HepG2 (cell line): ENCODE measurements around the gene TANGO6. TPM values are rescaled to one million over a fixed set of nuclear protein-coding genes. Genes with fewer than 3 reads are reported as not detected.

ENCODE experiments used
- CC2D1A ChIP-seq: sonication (generic); formaldehyde crosslinking; IDR thresholded peaks from 2 replicates; pipeline ENCODE4 v1.8.1; 2023; ENCODE audit warnings: mild to moderate bottlenecking, missing genetic modification reagents
- DNMT1 ChIP-seq: sonication (generic); formaldehyde crosslinking; IDR thresholded peaks from 2 replicates; pipeline ENCODE4 v1.5.1; 2020; ENCODE audit warnings: mild to moderate bottlenecking, missing genetic modification reagents
- EP300 ChIP-seq, 3 experiments: sonication (generic) in 1 of 3; formaldehyde crosslinking in 1 of 3; IDR thresholded peaks; 2 replicates each; pipeline versions ENCODE4 v1.5.1 to v1.6.1; 2011 to 2020; ENCODE audit warnings: low read depth in 2 of 3, low read length in 2 of 3, borderline replicate concordance in 1 of 3, improper control_type of control experiment in 1 of 3, mild to moderate bottlenecking in 1 of 3, missing genetic modification reagents in 1 of 3, moderate library complexity in 1 of 3
- GPN1 ChIP-seq: sonication (generic); formaldehyde crosslinking; IDR thresholded peaks from 2 replicates; pipeline ENCODE4 v1.5.1; 2020; ENCODE audit warnings: missing genetic modification reagents, borderline replicate concordance
- IRX3 ChIP-seq: sonication (generic); formaldehyde crosslinking; IDR thresholded peaks from 2 replicates; pipeline ENCODE4 v1.8.1; 2023; ENCODE audit warnings: mild to moderate bottlenecking, low read depth, missing genetic modification reagents, borderline replicate concordance
- ISL2 ChIP-seq: sonication (generic); formaldehyde crosslinking; IDR thresholded peaks from 2 replicates; pipeline ENCODE4 v1.5.0; 2020; ENCODE audit warnings: missing genetic modification reagents
- NRL ChIP-seq: sonication (generic); formaldehyde crosslinking; IDR thresholded peaks from 2 replicates; pipeline ENCODE4 v1.5.0; 2020; ENCODE audit warnings: missing genetic modification reagents, mild to moderate bottlenecking, moderate library complexity, borderline replicate concordance
- REXO4 ChIP-seq: sonication (generic); formaldehyde crosslinking; IDR thresholded peaks from 2 replicates; pipeline ENCODE4 v1.8.0; 2022; ENCODE audit warnings: missing genetic modification reagents, mild to moderate bottlenecking, borderline replicate concordance
- YY1 ChIP-seq: IDR thresholded peaks from 2 replicates; pipeline ENCODE4 v1.6.1; 2011; ENCODE audit warnings: low read length, low read depth, moderate library complexity, mild to moderate bottlenecking; ENCODE audit not compliant: insufficient read depth, insufficient replicate concordance
- ZNF12 ChIP-seq: sonication (generic); formaldehyde crosslinking; IDR thresholded peaks from 2 replicates; pipeline ENCODE4 v1.5.0; 2020; ENCODE audit warnings: missing genetic modification reagents
- ZNF350 ChIP-seq: sonication (generic); formaldehyde crosslinking; IDR thresholded peaks from 2 replicates; pipeline ENCODE4 v1.4.0; 2020; ENCODE audit warnings: mild to moderate bottlenecking, low read depth, missing genetic modification reagents, borderline replicate concordance
- ZNF577 ChIP-seq: sonication (generic); formaldehyde crosslinking; IDR thresholded peaks from 2 replicates; pipeline ENCODE4 v1.4.0; 2020; ENCODE audit warnings: mild to moderate bottlenecking, low read depth, missing genetic modification reagents, borderline replicate concordance
- ZNF678 ChIP-seq: sonication (generic); formaldehyde crosslinking; IDR thresholded peaks from 2 replicates; pipeline ENCODE4 v1.4.0; 2020; ENCODE audit warnings: mild to moderate bottlenecking, missing genetic modification reagents
- ZNF788 ChIP-seq: sonication (generic); formaldehyde crosslinking; IDR thresholded peaks from 2 replicates; pipeline ENCODE4 v1.5.0; 2020; ENCODE audit warnings: mild to moderate bottlenecking, missing genetic modification reagents, borderline replicate concordance
- ZSCAN29 ChIP-seq: sonication (generic); formaldehyde crosslinking; conservative IDR thresholded peaks from 2 replicates; pipeline ENCODE4 v1.4.0; 2020; ENCODE audit warnings: mild to moderate bottlenecking, missing genetic modification reagents
- polyA plus RNA-seq, 8 experiments: library from polyadenylated mRNA; depleted of rRNA in 3 of 8; stranded (reverse) in 7 of 8; unstranded in 1 of 8; fragments of >200 nt; fragmentation: Illumina TruSeq in 4 of 8; extraction: Trizol in 4 of 8; gene quantifications; 2 replicates each; pipeline versions ENCODE4 v1.2.1 to v1.2.3, GENCODE V29; 2011 to 2016; ENCODE audit warnings: low read depth in 4 of 8, missing spikeins in 1 of 8, mixed read lengths in 1 of 8; ENCODE audit not compliant: insufficient read depth in 1 of 8
- total RNA-seq, 5 experiments: library from RNA; depleted of rRNA; stranded (reverse); fragments of >200 nt; fragmentation: Illumina TruSeq; extraction: Trizol; gene quantifications; 2 replicates each; pipeline ENCODE4 v1.2.3, GENCODE V29; 2016; ENCODE audit warnings: low read depth in 1 of 5
- TF ChIP-seq, protein P1 (sequence below): sonication (generic); formaldehyde crosslinking; conservative IDR thresholded peaks from 2 replicates; pipeline ENCODE4 v1.4.0; 2020; ENCODE audit warnings: missing genetic modification reagents
- TF ChIP-seq, protein P2 (sequence below): sonication (generic); formaldehyde crosslinking; IDR thresholded peaks from 2 replicates; pipeline ENCODE4 v1.8.0; 2022; ENCODE audit warnings: low read depth, missing genetic modification reagents
- TF ChIP-seq, protein P3 (sequence below): sonication (generic); formaldehyde crosslinking; conservative IDR thresholded peaks from 2 replicates; pipeline ENCODE4 v1.4.0; 2020; ENCODE audit warnings: mild to moderate bottlenecking, missing genetic modification reagents, moderate library complexity

Gene TANGO6
- total and polyA plus RNA-seq, 2 of the 13 experiments (the other 11 are each of a cell fraction or from before 2014, with no cell fraction given) = 7.2 to 13.3 TPM

DNA sequence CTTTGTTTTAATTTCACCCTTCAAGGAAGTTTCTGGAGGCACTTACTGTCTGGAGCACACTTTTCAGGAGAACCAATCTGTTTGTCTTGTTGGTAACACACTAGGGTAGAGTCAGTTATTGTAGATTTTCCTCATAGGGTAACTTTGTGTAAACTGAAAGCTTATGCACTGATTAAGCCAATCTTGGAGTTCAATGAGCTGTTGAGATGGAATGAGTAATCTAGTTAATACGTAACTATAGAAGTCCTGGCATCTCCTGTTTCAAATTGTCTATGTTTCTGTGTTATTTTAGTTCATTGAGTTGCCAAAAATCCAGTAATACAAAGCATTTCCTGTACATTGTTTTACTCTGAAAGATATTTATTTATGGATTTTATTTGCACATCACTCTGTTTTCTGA lies 150.6 kb downstream of the TANGO6 start (continued):
- TF ChIP-seq, protein P1, sequence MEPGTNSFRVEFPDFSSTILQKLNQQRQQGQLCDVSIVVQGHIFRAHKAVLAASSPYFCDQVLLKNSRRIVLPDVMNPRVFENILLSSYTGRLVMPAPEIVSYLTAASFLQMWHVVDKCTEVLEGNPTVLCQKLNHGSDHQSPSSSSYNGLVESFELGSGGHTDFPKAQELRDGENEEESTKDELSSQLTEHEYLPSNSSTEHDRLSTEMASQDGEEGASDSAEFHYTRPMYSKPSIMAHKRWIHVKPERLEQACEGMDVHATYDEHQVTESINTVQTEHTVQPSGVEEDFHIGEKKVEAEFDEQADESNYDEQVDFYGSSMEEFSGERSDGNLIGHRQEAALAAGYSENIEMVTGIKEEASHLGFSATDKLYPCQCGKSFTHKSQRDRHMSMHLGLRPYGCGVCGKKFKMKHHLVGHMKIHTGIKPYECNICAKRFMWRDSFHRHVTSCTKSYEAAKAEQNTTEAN (CRISPR knock-in tag) = no peak
- TF ChIP-seq GPN1 (CRISPR knock-in tag) (no peak), ZNF12 (CRISPR knock-in tag) (no peak), ZNF678 (CRISPR knock-in tag) (no peak), YY1 (no peak), IRX3 (CRISPR knock-in tag) (no peak), REXO4 (CRISPR knock-in tag) (no peak), ZNF350 (CRISPR knock-in tag) (no peak), ZSCAN29 (CRISPR knock-in tag) (0 out of 2 replicates have a peak, but pooled peaks have one; percentile 39), EP300 (IDR thresholded peaks at IDR 0.05; ENCODE audit: low read depth in 2 of 2, low read length in 2 of 2) (no peak), EP300 (CRISPR knock-in tag; IDR thresholded peaks at IDR 0.05; ENCODE audit: borderline replicate concordance) (no peak), ZNF577 (CRISPR knock-in tag) (no peak), CC2D1A (CRISPR knock-in tag) (no peak), ZNF788 (CRISPR knock-in tag) (no peak), DNMT1 (CRISPR knock-in tag) (no peak), ISL2 (CRISPR knock-in tag) (no peak), NRL (no peak)
- TF ChIP-seq, protein P2, sequence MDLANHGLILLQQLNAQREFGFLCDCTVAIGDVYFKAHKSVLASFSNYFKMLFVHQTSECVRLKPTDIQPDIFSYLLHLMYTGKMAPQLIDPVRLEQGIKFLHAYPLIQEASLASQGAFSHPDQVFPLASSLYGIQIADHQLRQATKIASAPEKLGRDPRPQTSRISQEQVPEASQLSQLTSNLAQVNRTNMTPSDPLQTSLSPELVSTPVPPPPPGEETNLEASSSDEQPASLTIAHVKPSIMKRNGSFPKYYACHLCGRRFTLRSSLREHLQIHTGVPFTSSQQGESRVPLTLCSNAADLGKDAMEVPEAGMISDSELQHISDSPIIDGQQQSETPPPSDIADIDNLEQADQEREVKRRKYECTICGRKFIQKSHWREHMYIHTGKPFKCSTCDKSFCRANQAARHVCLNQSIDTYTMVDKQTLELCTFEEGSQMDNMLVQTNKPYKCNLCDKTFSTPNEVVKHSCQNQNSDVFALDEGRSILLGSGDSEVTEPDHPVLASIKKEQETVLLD (CRISPR knock-in tag) = no peak
- TF ChIP-seq, protein P3, sequence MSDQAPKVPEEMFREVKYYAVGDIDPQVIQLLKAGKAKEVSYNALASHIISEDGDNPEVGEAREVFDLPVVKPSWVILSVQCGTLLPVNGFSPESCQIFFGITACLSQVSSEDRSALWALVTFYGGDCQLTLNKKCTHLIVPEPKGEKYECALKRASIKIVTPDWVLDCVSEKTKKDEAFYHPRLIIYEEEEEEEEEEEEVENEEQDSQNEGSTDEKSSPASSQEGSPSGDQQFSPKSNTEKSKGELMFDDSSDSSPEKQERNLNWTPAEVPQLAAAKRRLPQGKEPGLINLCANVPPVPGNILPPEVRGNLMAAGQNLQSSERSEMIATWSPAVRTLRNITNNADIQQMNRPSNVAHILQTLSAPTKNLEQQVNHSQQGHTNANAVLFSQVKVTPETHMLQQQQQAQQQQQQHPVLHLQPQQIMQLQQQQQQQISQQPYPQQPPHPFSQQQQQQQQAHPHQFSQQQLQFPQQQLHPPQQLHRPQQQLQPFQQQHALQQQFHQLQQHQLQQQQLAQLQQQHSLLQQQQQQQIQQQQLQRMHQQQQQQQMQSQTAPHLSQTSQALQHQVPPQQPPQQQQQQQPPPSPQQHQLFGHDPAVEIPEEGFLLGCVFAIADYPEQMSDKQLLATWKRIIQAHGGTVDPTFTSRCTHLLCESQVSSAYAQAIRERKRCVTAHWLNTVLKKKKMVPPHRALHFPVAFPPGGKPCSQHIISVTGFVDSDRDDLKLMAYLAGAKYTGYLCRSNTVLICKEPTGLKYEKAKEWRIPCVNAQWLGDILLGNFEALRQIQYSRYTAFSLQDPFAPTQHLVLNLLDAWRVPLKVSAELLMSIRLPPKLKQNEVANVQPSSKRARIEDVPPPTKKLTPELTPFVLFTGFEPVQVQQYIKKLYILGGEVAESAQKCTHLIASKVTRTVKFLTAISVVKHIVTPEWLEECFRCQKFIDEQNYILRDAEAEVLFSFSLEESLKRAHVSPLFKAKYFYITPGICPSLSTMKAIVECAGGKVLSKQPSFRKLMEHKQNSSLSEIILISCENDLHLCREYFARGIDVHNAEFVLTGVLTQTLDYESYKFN (CRISPR knock-in tag) = peak; percentile 67
